Activated gamma-delta T cell treated with anti-CD3 and anti-CD28 coated beads, Interleukin-2, amount 50 U/mL, for 16 hours (primary cell): Measurements from ENCODE around the gene TMEM185A.
"Not testable (repeated sequence)": the region's sequence is repeated elsewhere in the genome, so short reads cannot be mapped to it uniquely, and the experiment has no call there.

ENCODE experiments used
- DNase-seq: peaks from one replicate; pipeline ENCODE4 v3.0.0-alpha.2; 2020; ENCODE audit warnings: low read depth

The TMEM185A gene

GRCh38 chrX:149631234-149632165, at the start of gene TMEM185A:
TMEM185A (minus strand) TSS chrX:149631792; CDS start chrX:149631580, 212 bp downstream.
- peak; percentile 47 for DNase-seq

DNA sequence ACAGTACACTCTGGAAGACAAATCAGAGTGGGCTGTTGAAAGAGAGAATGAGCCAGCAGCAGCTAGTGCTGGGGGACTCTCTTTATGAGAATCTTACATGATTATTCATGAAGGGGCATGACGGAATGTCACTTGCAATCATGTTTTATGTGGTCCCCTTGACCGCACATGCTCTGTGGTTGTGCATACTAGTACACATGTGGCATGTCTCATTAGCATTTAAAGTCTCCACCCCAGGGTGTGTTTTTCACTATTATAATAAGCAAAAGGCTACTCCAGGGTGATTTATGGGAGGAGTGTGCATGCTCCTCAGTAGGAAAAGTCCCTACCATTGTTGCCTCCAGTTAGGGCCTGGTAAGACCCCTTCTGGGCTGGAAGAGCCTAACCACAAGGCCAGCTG, 49.6 kb upstream of the TMEM185A start:
- DNase-seq: no peak

GRCh38 chrX:149679164-149679678, 47.6 kb upstream of the TMEM185A start:
- DNase-seq: not testable (repeated sequence)

GRCh38 chrX:149675554-149675953, 44.0 kb upstream of the TMEM185A start:
- not testable (repeated sequence) for DNase-seq

- not testable (repeated sequence) for DNase-seq
Observed at GRCh38 chrX:149675088-149675487, 43.5 kb upstream of the TMEM185A start.

DNA sequence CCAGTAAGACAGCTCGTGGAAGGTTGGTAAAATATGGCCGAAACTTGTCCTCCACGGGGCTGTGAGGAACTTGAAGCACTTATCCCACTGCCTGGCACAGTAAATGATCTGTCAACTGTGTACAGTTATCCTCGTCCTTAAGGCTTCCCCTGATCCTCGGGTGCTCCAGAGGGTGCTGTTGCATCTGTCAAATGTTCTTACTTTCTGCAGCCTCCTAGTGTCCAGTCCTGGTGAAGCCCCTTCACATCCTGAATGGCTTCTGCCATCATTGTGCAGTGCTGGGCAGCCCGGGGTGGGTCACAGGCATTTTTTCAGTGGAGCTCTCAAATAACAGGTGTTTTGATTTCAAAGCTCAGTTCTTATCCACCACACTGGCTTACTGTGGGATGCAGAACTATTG, 29.0 kb upstream of the TMEM185A start:
- DNase-seq: not testable (repeated sequence)

DNA sequence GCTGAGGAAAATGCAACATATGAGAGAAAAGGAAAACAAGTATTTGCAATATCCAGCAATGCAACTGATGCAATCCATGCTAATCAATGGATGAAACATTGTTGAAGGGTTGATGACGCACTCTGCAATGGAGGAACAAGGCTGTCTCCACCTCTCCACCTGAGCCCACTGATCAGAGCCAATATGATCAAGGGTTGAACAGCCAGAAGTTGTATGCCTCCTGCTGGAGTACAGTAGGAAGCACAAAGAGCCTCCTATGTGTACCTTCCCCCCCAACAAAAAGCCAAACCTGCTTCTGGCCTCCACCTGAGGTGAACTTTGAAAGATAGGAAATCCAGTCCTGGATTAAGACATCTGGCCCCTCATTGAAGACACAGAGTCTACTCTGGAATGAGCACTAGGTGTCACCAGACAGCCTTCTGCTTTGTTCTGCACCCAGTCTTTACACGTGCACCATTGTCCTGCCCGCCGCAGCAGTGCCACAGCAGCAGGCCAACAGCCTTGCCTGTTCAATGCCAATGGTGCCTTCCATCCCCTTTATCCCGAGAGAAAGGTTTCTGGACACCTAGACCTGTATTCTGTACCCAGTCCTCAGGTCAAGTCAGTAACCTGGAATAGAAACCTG, 24.8 kb upstream of the TMEM185A start:
- not testable (repeated sequence) for DNase-seq

- DNase-seq: no peak
Observed at GRCh38 chrX:149652232-149652981, 20.8 kb upstream of the TMEM185A start.

- DNase-seq: no peak
Observed at GRCh38 chrX:149650162-149650561, 18.6 kb upstream of the TMEM185A start.

DNA sequence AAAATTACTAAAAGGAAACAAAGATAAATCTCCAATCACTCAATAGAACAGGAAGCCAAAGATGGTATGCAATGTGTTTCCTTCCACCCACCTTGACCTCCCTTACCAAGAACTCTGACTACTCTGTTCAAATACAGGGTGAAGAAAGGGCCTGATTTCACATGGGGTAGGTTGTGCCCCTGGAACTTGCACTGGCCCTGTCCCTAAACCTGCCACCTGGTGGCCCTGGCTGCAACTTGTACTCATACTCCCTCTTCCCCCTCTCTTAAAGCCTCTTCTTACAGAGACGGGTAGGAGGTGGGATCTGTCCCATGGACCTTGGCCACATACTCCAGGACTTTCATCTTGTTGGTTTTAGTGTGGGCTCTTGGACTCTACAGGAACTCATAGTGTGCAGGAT, 17.3 kb upstream of the TMEM185A start:
- no peak for DNase-seq

- no peak for DNase-seq
Observed at GRCh38 chrX:149647505-149647904, 15.9 kb upstream of the TMEM185A start.

DNA sequence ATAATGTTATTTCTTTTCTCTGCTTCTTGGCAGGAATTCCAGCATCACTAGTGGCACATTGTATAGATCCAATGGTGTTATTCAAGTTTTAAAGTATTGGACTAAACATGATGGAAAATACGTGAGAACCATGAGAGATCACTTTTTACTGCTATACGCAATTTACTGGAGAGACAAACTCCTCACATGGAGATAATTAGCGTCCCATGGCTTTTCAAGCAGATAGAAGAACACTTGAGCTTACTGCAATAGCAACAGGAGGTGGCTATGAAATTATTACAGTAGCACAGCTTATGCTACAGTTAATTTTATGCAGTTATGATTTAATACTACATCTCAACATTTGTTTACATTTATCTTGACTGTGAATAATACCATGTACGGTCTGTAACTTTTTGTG, 11.9 kb upstream of the TMEM185A start:
- no peak for DNase-seq

GRCh38 chrX:149641835-149642234, 10.2 kb upstream of the TMEM185A start:
- DNase-seq: no peak

DNA sequence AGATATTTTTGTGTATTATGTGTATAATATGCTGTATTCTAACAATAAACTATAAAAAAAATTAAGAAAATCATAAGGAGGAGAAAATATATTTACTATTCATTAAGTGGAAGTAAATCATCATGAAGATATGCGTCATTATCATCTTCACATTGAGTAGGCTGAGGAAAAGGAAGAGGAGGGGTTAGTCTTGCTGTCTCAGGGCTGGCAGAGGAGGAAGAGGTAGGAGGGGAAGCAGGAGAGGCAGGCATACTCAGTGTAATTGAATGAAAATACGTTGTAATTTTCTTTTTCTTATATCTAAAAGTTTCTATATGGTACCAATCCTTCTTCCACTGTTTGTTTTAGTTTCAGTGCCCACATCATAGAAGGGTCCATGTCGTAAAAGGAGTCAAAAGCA, 9.8 kb upstream of the TMEM185A start:
- no peak for DNase-seq

- DNase-seq: no peak
Observed at GRCh38 chrX:149639568-149639967, 8.0 kb upstream of the TMEM185A start.

GRCh38 chrX:149638860-149639259, 7.3 kb upstream of the TMEM185A start:
- DNase-seq: no peak

DNA sequence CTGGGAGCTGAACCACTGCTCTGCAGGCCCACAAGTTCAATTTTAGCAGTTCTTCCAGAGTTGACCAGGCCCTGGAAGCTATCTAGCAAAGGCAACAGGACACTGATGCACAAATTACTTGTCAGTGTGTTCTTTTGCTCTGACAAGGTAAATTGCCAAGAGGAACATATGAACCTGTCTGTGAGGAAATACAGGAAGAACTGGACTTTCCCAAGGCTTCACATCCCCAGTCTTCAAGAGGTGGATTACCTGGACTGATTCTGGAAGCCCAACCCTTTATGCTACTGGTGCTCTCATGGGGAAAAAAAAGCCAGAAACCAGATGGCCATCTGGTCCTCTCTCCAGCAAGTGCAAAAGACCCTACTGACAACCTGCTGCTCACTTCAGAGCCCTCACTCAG, 1.9 kb upstream of the TMEM185A start:
- no peak for DNase-seq

- DNase-seq: no peak
Observed at GRCh38 chrX:149630681-149631233, 835 bp downstream of the TMEM185A start.

GRCh38 chrX:149629730-149630387, 1.7 kb downstream of the TMEM185A start:
- DNase-seq: no peak

GRCh38 chrX:149628768-149629167, 2.8 kb downstream of the TMEM185A start:
- DNase-seq: no peak

GRCh38 chrX:149628280-149628679, 3.3 kb downstream of the TMEM185A start:
- DNase-seq: no peak
